ENCODE results near the gene LRCH1.

The LRCH1 gene

GRCh38 chr13:46536341-46536740 is 16.6 kb upstream of the LRCH1 start:
- DNase-seq = peak; percentile 33

GRCh38 chr13:46539231-46539630 is 13.7 kb upstream of the LRCH1 start:
- DNase-seq = no peak

GRCh38 chr13:46541210-46541609 is 11.8 kb upstream of the LRCH1 start:
- no peak for DNase-seq

DNA sequence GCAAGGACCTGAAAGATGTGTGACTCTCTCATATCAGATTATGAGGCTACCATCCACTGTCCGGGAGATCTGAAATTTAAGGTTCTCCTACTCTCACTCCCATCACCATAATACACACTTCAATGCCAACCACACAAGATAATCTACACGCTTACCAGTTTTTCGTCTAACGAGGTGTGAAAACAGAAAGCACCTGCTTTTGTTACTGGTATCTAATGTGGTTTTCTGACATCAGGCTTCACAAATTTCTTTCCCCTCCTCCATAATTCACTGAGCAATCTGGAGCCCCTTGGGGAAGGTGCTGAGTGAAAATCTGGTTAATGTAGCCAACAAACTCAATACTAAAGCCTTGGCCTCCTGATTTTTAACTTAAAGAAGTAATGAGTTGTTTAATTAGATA is 10.1 kb upstream of the LRCH1 start:
- no peak for DNase-seq

GRCh38 chr13:46543287-46543686 is 9.7 kb upstream of the LRCH1 start:
- peak; percentile 83 for DNase-seq

GRCh38 chr13:46544208-46544607 is 8.8 kb upstream of the LRCH1 start:
- DNase-seq = no peak

GRCh38 chr13:46544811-46545210 is 8.2 kb upstream of the LRCH1 start:
- no peak for DNase-seq

- DNase-seq = no peak
Observed at GRCh38 chr13:46546084-46546768, 6.7 kb upstream of the LRCH1 start.

GRCh38 chr13:46550822-46551221 is 2.1 kb upstream of the LRCH1 start:
- no peak for DNase-seq

GRCh38 chr13:46551410-46552302 is 1.3 kb upstream of the LRCH1 start:
- peak; percentile 22 for DNase-seq

- DNase-seq = no peak
Observed at GRCh38 chr13:46552303-46552682, 677 bp upstream of the LRCH1 start.

- no peak for DNase-seq
Observed at GRCh38 chr13:46553521-46553885, 533 bp downstream of the LRCH1 start.

GRCh38 chr13:46553886-46554858 is 1.2 kb downstream of the LRCH1 start:
- DNase-seq = peak; percentile 38

DNA sequence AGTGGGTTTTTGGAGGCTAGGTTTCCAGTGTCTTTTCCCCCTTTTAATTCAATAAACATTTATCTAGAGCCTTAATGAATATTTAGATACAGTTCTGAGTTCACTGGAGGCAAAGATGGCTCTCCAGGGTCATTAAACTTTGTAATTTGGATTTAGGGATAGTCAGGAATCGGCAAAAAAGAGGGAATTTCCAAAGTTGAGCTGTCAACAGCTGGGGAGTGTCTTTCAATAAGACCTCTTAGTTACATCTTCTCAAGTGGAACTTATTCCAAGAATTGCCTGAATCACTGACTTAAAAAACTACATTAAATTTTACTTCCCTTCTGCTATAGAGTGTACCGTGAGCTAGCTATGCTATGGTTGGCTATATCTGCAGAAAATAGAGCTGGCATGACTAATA is 2.0 kb downstream of the LRCH1 start:
- DNase-seq = no peak

GRCh38 chr13:46555722-46556417 is 2.9 kb downstream of the LRCH1 start:
- DNase-seq = no peak

GRCh38 chr13:46556418-46556779 is 3.4 kb downstream of the LRCH1 start:
- no peak for DNase-seq

- no peak for DNase-seq
Observed at GRCh38 chr13:46559272-46559805, 6.4 kb downstream of the LRCH1 start.

DNA sequence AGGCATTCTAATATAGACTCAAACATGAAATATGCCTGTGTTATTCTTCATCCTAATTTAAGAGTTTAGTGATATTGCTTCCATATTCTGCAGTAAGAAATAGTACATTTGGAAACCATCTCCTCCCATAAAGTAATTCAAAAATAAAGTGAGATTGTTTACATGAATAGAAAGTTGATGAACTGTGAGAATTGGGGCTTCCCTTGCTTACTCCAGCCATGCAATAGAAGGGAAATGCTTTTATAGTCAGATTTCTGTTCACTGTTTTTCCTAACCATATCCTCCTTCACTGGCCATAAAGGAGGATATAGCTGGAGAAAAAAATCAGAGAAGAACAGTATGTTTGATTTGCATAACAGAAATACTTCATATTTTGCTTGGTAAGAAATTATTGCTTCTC is 7.8 kb downstream of the LRCH1 start:
- DNase-seq = no peak

DNA sequence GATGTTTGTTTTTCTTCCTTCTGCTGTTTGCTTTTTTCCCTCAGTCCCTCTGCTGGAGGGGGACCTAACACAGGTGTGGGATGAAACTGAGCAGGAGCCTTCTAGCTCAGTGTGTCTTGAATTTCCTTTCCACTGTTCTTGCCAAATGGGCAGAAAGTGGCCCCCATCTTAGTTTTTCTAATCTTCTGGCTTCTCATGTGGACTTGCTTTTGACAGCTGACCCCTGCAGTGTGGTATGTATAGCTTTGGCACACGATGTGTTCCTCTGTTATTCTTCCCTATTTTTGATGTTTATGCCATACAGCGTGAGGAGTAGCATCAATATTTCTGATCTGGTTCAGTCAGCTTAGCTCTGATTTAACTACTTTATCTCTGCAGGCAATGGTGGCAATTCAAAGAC is 8.3 kb downstream of the LRCH1 start:
- DNase-seq = no peak

DNA sequence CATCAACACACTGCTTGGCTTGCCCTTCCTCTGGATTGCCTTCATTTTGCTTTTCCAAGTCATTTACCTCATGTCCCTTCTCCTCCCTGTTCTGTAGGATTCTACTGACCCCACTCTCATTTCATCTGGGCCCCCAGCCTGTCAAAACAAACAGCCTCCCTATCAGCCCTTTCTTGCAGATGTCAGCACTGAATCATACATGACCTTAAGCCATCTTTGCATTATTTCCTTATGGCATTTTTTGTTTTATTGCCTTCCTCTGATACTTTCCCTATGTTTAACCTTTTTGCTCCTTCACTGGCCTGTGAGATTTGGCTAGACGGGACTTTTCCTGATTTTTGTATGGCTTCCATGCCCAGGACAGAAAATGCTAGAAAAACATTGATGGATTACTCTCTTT is 8.7 kb downstream of the LRCH1 start:
- DNase-seq = no peak

GRCh38 chr13:46562152-46562551 is 9.2 kb downstream of the LRCH1 start:
- no peak for DNase-seq

GRCh38 chr13:46562581-46562980 is 9.6 kb downstream of the LRCH1 start:
- DNase-seq = no peak
